Amniotic stem cell (primary cell): ENCODE results near the gene ARFGAP3.

Experiments
- DNase-seq: peaks from one replicate; lab custom pipeline; 2025; lab: John Stamatoyannopoulos, UW

Gene ARFGAP3

DNA sequence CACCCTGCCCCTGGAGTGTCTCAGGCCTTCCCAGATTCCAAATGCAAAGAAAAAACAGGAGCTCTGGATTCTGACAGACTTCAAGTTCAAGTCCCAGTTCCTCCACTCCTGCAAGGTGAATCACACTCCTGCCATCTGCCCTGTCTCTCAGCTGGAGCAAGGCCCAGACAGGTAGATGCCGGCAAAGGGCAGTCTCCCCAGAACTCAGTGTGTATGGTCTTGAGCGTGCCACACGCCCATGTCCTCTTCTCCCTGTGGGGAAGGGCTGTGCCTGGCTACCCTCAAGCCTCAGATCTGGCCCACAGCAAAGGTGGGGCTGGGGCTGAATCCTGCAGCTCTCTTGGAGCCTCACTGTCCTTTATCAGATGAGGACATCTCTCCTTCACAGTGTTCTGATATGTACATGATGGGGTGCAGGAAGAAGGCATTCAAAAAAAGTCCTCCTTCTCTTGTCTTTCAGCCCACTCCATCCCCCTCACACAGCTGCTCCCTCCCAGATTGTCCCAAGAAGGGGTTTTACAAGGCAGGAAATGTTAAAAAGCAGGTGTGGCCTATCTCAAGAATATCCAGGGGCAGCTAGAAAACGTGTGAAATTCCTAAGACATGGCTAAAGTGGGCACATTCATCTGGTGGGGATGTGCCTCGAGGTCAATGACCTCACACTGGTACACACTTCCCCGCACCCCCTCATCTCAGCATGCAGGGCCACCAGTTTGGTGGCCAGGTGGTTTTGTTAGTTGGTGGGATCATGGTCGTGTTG, 27.7 kb upstream of the ARFGAP3 start:
- no peak for DNase-seq

DNA sequence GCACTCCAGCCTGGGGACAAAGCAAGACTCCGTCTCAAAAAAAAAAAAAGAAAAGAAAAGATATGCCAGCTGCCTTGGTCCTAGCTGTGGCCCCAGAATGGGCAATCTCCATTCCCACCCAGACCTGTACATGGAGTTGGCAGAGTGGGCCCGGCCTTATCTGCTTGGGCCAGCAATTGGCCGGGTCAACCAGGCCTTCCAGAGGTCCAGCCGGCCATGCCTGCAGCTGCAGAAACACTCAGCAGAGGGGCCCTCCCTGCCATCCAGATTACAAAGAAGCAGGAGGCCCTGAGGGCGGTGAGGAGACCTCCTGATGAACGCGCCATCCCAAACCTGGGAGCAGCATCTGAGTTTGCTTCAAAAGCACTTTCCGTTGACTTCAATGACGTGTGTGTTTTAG, 26.9 kb upstream of the ARFGAP3 start:
- no peak for DNase-seq

DNA sequence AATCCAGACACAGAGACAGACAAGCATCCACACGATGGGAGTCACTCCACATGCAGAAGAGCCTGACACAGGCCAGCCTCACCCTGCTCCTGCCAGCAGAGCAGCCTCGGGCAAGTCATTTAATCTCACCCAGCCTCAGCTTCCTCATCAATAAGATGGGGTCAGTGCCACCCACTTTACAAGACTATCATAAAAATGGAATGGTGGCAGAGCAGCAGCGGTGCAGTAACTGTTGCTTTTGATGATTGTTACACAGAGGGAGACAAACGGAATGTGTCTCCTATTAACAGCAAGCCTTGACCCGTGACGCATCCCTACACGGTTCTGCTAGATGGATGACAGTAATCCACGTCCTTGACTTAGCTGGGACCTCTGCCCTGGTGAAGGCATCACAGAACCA, 26.0 kb upstream of the ARFGAP3 start:
- DNase-seq = no peak

DNA sequence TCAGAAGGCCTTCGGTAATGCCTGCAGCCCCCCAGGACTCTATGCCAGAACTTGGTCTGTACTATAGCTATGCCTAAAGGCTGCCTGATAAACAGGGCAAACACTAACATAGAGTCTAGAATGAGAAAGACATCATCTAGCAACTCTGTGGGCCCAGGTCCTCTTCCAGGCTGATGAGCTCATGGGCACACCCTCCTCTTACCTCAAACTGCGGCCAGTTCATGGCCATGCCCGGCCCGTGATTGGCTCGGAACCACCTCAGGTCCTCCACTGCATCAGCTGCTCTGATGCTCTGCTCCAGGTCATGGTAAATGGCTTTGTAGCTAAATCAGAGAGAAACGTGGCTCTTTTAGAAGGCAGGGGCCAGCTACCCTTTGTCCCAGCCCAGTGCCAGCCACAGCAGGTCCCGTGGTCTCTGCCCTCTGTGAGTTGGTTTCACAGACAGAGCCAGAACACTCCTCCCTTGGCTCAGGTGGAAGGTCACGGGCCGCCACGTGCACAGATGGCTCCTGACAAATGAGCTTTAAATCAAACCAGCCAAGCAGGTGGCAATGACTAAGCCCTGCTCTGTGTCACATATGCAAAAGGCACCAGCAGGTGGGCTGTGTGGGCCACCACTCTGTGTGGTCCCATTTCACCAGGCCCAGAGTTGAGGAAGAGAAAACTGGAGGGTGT, 25.0 kb upstream of the ARFGAP3 start:
- DNase-seq = no peak

DNA sequence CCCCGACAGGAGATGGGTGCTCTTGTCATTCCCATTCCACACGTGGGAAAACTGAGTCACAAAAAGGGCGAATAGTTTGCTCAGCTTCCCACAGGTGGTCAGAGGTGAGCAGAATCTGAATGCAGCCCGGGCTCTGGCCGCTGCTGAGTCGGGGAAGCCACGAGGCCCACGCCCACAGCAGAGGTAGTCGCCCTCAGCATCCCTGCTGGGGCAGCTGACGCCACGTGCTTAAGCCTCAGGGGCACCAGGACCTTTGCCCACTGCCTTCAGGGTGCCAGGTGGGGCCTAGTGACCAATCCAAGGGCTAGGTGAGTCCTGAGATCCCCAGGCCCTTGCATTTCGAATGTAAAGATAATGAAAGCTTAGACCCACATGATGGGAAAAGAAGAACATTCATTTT, 24.2 kb upstream of the ARFGAP3 start:
- no peak for DNase-seq

DNA sequence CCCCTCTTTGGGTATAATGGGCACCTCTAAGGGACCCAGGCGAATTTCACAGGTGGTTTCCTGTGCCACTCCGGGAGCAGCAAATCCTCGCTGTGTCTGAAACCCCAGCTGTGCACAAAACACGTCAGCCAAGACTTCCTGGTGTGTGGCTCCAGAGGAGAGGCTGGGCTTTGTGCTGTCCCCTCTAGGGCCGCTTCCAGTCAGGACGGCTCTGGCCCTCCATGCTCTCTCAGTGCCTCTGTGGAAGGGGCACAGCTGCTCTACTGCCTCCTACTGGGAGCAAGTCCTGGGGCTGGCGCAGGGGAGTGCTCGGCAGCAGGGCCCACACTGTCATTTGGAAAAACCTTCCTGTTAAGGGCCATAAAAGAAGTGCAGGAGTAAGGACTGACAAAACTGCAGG, 23.7 kb upstream of the ARFGAP3 start:
- DNase-seq = no peak

DNA sequence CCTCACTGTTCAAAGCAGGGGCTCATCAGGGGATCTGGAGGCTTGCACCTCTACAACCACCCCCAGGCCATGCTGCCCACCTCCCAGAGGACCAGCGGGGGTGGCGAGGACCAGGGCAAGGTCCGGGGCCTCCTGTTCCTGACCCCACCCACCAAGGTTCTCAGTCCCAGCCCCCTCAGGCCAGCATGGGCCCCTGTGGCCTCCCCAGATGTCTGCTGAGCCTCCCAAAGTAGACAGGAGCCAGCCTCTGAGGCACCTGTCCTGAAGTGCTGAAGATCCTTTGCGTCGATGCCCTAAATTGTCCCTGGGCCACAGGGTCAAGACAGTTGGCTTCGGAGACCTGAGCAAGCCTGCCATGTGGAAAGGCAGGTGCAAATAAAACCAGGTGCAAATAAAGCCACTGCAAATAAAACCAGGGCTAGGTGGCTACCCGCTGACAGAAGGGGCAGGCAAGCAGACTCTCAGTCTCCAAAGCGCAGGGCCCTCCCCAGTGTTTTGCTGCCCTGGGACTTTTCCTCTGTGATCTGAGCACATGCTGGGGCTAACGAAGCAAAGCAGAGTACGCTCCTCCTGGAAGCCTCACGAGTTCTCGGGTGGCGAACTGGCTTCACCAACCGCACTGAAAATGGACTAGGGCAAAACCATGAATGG, 22.4 kb upstream of the ARFGAP3 start:
- no peak for DNase-seq

DNA sequence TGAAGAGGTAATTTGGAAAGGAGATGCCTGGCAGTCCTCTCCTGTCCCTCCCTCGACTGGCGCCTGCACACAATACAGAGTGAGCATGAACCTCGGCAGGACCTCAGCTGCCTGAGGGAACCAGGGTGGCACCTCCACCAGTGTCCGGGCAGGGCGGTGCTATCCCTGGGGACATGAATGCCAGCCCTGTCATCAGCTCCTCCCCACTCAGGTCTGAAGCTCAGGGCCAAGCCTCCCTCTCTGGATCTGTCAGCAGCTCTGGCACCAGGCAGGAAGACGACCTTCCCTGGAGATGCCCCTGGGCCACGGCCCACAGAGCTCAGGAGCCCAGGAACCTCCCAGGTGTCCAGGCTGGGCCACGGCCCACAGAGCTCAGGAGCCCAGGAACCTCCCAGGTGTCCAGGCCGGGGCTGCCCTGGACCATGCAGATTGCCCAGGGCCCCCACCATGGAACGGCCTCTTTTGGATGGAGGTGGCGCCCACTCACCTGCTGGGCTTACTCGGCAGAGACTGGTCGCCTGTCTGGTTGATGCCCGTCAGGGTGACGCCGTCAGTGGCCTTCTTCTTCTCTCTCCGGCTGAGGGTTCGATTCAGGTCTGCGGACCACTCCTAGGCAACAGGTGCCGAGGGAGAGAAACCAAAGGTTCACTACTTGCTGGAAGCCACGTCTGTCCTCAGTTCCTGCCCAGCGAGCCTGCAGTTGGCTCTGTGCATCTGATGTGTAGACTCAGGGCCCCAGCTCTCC, 21.7 kb upstream of the ARFGAP3 start:
- no peak for DNase-seq

DNA sequence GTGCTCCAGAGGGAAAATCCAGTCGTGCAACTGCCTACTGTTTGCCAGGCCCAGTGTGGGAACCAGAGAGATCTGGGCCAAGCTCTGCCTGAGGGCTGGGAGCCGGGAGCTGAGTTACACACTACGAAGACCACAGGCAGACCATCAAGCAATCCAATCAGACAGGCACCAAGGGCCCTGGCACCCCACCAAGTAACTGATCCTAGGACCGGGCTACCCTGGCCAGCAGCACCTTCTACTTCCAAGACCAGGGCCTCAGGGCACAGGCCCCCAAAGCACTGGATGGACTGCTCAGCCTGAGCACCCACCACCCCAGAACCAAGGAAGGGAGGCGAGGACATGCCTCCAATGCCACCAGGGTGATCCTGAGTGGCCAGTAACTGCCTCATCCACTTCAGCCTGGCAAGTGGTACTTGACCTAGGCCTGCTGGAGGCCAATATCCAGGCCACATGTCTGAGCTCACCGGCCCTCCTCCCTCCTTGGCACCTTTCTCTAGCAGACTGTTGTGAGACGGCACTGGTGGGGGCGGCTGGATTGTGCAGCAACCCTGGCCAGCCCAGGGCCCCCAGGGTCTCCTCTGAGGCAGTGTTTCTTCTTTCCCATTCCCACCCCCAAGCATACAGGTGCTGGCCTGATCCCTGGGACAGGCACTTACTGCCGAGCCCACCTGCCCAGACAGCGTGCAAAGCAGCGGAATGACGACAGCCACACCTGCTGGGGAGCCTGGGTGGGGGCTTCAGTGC, 20.7 kb upstream of the ARFGAP3 start:
- DNase-seq = no peak

DNA sequence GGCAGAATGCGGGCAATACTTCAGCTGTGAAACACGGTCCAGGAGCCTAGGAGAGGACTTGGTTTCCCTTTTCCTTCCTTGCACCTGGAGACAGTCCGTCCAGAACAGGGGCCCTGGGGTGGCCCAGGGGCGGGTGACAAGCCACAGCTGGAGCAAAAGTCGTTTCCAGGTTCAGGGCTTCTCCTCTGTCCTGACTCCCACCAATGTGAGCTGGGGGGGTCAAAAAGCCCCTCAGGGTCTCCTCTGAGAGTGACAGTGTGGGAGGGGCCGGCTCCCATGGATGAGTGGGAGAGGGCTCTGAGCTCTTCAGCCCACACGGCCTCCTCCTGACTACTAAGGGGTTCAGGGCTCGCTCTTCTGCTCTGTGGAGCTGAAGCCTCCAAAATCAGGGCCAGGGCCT, 20.1 kb upstream of the ARFGAP3 start:
- DNase-seq = no peak

DNA sequence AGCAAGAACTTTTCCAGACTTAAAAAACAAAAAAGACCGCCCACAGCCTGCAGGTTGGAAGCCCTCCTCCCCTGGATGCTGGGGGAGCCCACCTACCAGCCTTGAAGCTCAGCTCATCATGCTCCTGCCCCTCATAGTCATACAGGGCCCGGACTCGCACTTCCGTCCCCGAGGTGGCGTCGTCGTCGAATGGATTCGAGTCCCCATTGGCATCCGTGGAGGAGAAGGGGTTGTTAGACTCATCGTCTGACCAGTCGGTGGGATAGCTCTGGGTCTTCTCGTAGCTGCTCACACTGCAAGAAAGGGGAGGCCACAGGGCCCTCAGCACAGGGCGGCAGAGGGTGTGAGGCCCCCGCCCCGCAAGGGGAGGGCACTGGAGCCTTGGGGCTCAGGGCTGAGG, 19.0 kb upstream of the ARFGAP3 start:
- no peak for DNase-seq

DNA sequence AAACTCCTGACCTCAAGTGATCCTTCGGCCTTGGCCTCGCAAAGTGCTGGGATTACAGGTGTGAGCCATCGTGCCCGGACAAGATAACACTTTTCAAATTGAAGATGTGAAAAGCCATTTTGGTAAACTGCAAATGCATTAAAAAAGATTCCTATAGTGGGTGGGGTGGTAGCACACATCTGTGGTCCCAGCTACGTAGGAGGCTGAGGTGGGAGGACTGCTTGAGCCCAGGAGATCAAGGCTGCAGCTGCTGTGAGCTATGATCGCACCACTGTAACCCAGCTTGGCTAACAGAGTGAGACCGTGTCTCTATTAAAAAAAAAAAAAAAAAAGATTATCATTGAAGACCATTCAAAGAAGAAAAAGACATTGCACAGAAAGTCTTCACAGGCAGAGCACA, 16.9 kb upstream of the ARFGAP3 start:
- no peak for DNase-seq

DNA sequence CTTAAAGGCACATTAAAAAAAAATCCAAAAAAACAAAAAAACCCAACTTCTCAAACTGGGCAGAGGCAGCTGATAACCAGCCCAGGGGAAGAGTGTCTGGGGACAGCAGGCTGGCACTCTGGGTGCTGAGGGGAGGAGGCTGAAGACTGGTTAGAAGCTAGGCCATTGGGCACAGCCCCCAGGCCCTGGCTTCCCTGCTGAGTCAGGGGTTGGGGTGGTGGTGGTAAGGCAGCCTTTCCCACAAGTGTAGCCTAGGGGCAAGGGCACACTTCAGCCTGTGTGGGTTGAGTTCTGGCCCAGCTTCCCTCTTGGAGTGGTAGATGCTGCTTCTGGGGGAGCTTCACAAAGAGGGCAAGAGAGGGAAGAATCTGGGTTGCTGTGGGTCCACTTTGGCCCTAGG, 16.3 kb upstream of the ARFGAP3 start:
- no peak for DNase-seq

DNA sequence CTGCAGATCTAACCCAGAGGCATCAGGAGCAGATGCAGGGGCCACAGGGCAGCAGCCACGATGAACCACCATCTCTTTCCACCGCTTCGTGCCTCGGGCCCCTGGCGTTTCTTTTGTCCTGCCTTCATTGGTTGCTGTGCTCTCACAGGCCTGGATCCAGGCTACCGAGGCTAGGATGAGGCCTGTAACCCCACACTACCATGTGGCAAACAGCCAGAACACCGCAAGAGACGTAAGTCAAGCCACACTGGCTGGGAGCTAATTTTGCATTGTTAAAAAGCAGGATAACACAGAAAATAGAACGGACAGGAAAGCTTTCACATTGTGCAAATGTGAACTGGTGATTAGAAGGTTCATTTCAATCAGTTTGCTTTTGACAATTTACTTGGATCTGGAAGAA, 15.7 kb upstream of the ARFGAP3 start:
- no peak for DNase-seq

DNA sequence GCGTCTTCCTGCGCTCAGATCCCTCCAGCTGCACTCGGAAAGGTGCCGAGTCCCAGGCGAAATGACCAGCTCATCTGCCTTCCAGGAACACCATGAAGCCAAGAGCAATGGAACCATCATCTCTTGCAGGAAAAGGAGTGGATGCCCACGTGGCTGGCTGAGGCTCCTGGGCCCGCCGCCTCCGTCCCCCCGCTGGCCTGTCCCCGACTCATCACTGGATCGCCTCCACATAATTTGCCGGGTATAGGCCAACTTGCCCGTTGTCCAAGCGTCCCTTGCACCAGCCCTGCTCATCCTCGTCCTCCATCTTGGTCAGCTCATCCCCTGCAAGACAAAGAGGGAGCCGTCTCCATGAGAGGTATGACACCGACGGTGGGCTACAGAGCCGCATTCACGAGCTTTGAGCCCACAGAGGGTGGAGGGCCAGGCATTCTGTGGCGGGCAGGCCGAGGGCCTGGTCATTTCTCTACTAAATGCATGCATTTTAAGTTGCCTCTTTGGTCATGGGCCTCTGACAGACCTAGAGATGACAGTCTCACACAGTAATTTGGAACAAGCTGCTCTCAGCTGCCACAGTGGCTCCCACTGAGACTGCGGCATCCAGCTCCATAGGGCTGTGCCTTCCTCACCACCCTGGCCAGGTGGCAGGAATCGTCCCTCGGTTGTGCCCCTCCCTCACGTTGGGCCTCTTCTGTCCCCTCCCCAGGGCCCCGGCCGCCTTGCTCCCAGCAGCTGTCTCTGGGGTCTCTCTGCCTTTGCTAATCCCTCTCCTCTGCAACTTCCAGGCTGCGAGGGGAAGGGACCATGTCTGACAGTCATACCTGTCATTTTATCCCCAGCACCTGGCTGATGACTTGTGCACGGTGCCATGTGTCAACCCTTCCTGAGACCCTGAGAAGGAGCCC, 14.3 kb upstream of the ARFGAP3 start:
- no peak for DNase-seq

DNA sequence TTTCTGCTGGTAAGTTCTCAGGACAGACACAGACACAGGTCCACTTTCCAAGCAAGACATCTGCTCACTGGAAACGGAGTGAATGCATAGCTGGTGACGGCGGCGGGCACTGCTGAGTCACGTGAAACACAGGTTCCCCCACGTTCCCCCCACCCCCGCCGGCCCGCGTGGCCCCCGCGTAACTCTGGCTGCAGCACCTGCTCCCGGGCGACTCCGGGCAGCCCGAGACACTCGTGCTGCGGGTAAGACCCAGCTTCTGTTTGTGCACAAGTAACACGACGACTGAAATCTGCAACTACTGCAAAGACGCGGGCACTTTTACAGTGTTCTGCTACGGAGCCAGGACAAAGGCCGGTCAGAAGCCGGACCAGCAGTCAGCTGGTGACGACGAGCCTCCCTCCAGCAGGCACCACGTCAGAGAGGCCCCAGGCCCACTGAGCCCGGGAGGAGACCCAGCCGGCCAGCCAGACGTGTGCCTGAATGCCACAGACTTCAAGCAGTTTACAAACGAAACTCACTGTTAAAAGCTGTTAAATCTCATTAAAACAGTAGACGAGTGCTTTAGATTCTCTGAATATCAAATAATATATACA, 12.9 kb upstream of the ARFGAP3 start:
- DNase-seq = no peak

DNA sequence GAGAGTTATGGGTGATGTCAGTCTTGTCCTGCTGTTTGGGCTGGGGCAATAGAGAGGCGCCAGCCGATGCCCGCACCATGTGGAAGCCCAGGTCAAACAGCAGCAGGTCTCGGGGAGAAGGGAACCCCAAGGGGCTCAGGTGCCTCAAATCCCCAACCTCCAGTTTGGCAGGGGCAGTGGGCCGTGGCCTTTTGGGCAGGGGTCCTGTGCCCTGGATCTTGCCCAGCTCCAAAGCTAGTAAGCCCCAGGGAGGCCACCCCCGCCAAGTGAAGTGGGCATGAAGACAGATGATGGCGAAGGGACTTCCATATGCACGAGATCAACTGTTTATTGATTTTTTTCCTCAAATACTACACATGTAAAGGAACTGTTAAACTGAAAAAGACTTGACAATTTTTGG, 12.4 kb upstream of the ARFGAP3 start:
- DNase-seq = no peak

DNA sequence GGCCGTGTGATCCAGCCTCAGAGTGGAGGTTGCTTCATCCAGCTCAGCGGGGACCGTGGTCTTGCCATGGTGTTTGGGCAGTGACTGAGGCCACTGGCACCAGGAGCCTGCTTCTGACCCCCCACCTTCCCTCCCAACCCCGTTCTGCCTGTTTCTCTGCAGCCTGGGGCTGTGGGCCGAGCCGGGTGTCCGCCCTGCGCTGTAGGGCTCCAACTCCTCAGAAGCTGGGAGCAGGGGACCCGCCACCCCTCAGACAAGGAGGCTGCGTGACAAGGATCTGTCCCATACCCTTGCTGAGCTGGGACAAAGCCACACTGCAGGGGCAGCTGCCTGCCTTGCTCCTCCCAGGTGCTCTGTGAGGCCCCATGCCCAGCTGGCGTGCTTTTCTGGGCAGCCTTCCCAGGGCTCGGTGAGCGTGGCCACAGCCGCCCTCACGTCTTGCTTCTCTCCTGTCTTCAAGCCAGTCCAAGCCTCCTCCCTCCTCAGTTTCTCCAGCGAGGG, 11.7 kb upstream of the ARFGAP3 start:
- DNase-seq = no peak

DNA sequence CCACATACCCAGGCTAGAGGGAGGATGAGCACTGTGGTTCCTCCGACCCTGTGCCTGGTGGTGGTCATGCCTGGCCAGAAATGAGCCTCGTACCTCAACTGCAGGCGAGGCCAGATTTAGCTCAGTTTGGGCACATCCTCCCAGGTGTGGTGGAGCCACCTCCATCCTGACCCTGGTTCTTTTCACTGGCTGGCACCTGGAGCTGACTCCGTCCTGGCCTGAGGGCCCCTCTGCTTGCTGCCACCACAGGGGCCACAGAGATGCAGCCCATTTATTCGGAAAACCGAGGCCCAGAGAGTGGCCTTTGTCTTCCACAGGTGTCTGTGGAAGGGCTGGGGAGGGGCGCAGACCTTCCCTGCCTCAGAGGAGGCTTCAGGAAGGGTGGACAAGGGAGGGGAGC, 9.0 kb upstream of the ARFGAP3 start:
- no peak for DNase-seq

DNA sequence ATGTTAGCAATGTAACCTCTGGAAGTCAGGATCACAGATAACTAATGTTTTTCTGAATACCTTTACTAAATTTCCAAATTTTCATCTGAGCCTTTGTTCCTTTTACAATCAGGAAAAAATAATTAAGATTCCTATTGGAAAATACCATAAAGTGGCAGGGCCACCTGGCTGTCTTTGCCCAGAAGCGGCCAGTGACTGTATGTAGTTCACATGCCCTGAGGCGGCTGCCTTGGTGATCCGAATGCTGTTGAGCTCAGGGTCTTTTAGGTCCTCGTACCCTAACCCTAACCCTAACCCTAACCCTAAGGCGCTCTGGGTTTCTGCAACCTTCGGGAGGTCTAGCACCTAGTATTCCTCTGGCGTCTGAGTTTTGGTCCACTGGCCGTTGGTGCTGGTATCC, 8.5 kb upstream of the ARFGAP3 start:
- no peak for DNase-seq
